ENCODE measurements around the gene MRPS34.

The MRPS34 gene

GRCh38 chr16:1794221-1794871 is 21.4 kb upstream of the MRPS34 start:
- Histone ChIP-seq H3K4me1 (ENCODE audit: low read depth, poor library complexity, severe bottlenecking) (no peaks in the 10 kb centered on the region), H3K4me3 (IDR thresholded peaks at IDR 0.05; ENCODE audit: insufficient read depth, low read depth, low read length) (no peak overlapping the region), H3K36me3 (ENCODE audit: insufficient read depth) (no peaks in the 10 kb centered on the region), H3K9ac (no peak overlapping the region), H3K27ac (no peak overlapping the region), H2AFZ (ENCODE audit: low read depth) (no peak overlapping the region), H4K20me1 (ENCODE audit: insufficient read depth) (no peaks in the 10 kb centered on the region), H3K4me2 (no peak overlapping the region), H3K79me2 (ENCODE audit: insufficient read depth, low read depth) (no peaks in the 10 kb centered on the region), H3K27me3 (ENCODE audit: insufficient read depth, low read depth) (no peaks in the 10 kb centered on the region)
- TF ChIP-seq, protein P1, sequence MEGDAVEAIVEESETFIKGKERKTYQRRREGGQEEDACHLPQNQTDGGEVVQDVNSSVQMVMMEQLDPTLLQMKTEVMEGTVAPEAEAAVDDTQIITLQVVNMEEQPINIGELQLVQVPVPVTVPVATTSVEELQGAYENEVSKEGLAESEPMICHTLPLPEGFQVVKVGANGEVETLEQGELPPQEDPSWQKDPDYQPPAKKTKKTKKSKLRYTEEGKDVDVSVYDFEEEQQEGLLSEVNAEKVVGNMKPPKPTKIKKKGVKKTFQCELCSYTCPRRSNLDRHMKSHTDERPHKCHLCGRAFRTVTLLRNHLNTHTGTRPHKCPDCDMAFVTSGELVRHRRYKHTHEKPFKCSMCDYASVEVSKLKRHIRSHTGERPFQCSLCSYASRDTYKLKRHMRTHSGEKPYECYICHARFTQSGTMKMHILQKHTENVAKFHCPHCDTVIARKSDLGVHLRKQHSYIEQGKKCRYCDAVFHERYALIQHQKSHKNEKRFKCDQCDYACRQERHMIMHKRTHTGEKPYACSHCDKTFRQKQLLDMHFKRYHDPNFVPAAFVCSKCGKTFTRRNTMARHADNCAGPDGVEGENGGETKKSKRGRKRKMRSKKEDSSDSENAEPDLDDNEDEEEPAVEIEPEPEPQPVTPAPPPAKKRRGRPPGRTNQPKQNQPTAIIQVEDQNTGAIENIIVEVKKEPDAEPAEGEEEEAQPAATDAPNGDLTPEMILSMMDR (conservative IDR thresholded peaks at IDR 0.05; ENCODE audit: low read depth, low read length): no peak

DNA sequence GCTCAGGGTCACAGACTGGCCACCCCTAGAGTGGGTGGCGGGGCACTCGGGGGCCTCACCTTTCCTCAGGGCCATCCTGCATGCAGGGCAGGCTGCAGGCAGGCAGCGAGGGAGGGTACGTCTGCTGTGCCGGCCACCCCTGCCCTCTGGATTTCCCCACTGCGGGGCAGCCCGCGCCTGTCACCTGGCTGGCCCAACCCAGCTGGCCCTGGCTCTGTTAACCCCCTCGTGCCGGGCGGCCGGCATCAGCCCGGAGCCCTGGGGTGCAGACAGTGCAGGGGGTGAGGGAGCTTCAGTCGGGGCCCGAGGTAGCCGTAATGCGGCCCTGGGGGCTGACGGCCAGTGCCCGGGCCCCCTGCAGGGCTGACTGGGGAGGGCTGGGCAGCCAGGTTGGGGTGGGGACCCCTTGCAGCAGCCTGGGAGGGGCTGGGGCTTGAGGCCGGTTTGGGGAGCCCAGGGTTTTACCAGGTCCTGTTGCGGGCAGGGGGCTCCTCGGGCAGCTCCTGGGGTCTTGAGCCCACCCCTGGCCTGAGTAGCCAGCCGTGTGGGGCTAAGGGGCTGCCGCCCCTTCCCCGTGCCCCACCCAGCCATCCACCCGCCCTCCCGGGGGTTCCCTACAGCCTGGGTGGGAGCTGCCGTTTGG is 20.8 kb upstream of the MRPS34 start, which contains the start of gene IGFALS:
TSS of gene IGFALS (minus strand) at position 128 of the 643 bp plus-strand sequence. CDS start at position 75, 53 bp downstream.
- TF ChIP-seq, protein P1 (conservative IDR thresholded peaks at IDR 0.05; ENCODE audit: low read depth, low read length): no peak
- Histone ChIP-seq H3K4me3 (IDR thresholded peaks at IDR 0.05; ENCODE audit: insufficient read depth, low read depth, low read length) (no peak within 1 kb of the TSS), H3K27me3 (ENCODE audit: insufficient read depth, low read depth) (no peaks in the 10 kb centered on the region), H3K36me3 (ENCODE audit: insufficient read depth) (no peaks in the 10 kb centered on the region), H4K20me1 (ENCODE audit: insufficient read depth) (no peaks in the 10 kb centered on the region), H3K9ac (no peak within 1 kb of the TSS), H3K4me2 (no peak within 1 kb of the TSS), H2AFZ (ENCODE audit: low read depth) (no peak within 1 kb of the TSS), H3K4me1 (ENCODE audit: low read depth, poor library complexity, severe bottlenecking) (no peaks in the 10 kb centered on the region), H3K27ac (no peak within 1 kb of the TSS), H3K79me2 (ENCODE audit: insufficient read depth, low read depth) (no peaks in the 10 kb centered on the region)

- no peak overlapping the region for H3K27ac ChIP-seq
Measured at GRCh38 chr16:1792836-1793577, 20.1 kb upstream of the MRPS34 start.

More at GRCh38 chr16:1792836-1793577, 20.1 kb upstream of the MRPS34 start:
- TF ChIP-seq, protein P1 (conservative IDR thresholded peaks at IDR 0.05; ENCODE audit: low read depth, low read length): no peak
- Histone ChIP-seq H3K36me3 (ENCODE audit: insufficient read depth) (no peaks in the 10 kb centered on the region), H4K20me1 (ENCODE audit: insufficient read depth) (no peaks in the 10 kb centered on the region), H3K4me2 (no peak overlapping the region), H3K79me2 (ENCODE audit: insufficient read depth, low read depth) (no peaks in the 10 kb centered on the region), H2AFZ (ENCODE audit: low read depth) (no peak overlapping the region), H3K4me1 (ENCODE audit: low read depth, poor library complexity, severe bottlenecking) (no peaks in the 10 kb centered on the region), H3K27me3 (ENCODE audit: insufficient read depth, low read depth) (no peaks in the 10 kb centered on the region), H3K4me3 (IDR thresholded peaks at IDR 0.05; ENCODE audit: insufficient read depth, low read depth, low read length) (no peak overlapping the region), H3K9ac (no peak overlapping the region)
